Jurkat, Clone E6-1 (cell line): Measurements from ENCODE around the gene PUS7. TPM values are rescaled to one million over a fixed set of nuclear protein-coding genes. Genes with fewer than 3 reads are reported as not detected.
"Not testable (repeated sequence)": the region's sequence is repeated elsewhere in the genome, so short reads cannot be mapped to it uniquely, and the experiment has no call there.

Source experiments
- DNase-seq: peaks from one replicate; pipeline ENCODE4 v3.0.0-alpha.2; 2011; ENCODE audit warnings: low read depth, low spot score
- H3K4me3 ChIP-seq: 2 replicates; pipeline ENCODE4 v1.5.1; 2011; ENCODE audit warnings: mild to moderate bottlenecking, low read length, control low read depth, moderate library complexity
- polyA plus RNA-seq: library from polyadenylated mRNA; unstranded; fragments of >200 nt; gene quantifications from one replicate; pipeline ENCODE4 v1.2.1, GENCODE V29; 2012; ENCODE audit warnings: missing spikeins; ENCODE audit not compliant: insufficient read length, insufficient read depth

Gene PUS7
- polyA plus RNA-seq, result 15.3 TPM

GRCh38 chr7:105521717-105522463, at the start of gene PUS7:
PUS7 (minus strand) TSS chr7:105522271; CDS start chr7:105508512, 13,759 bp downstream.
- peak within 1 kb of the TSS; percentile 81 for H3K4me3 ChIP-seq
- DNase-seq, result peak; percentile 68

GRCh38 chr7:105567821-105568220, 45.8 kb upstream of the PUS7 start:
- no peak for DNase-seq
- no peak overlapping the region for H3K4me3 ChIP-seq

GRCh38 chr7:105567024-105567423, 45.0 kb upstream of the PUS7 start:
- no peak for DNase-seq
- H3K4me3 ChIP-seq, result no peak overlapping the region

- DNase-seq, result no peak
- no peak overlapping the region for H3K4me3 ChIP-seq
Measured at GRCh38 chr7:105565190-105565589, 43.1 kb upstream of the PUS7 start.

GRCh38 chr7:105559926-105560325, 37.9 kb upstream of the PUS7 start:
- DNase-seq, result no peak

GRCh38 chr7:105538339-105538738, 16.3 kb upstream of the PUS7 start:
- no peak for DNase-seq
- no peak overlapping the region for H3K4me3 ChIP-seq

More at GRCh38 chr7:105559926-105560325, 37.9 kb upstream of the PUS7 start:
- H3K4me3 ChIP-seq, result no peak overlapping the region

- H3K4me3 ChIP-seq, result peak overlapping the region; percentile 91
- no peak for DNase-seq
Measured at GRCh38 chr7:105532709-105533460, 10.8 kb upstream of the PUS7 start.

GRCh38 chr7:105531792-105532671, 10.0 kb upstream of the PUS7 start, which contains the start of gene RINT1:
RINT1 (plus strand) TSS chr7:105532201; CDS start chr7:105532316, 115 bp downstream.
- DNase-seq, result peak; percentile 85
- H3K4me3 ChIP-seq, result peak within 1 kb of the TSS; percentile 91

- DNase-seq, result no peak
- H3K4me3 ChIP-seq, result no peak overlapping the region
Measured at GRCh38 chr7:105530546-105530945, 8.5 kb upstream of the PUS7 start.

- no peak for DNase-seq
- H3K4me3 ChIP-seq, result no peak overlapping the region
Measured at GRCh38 chr7:105530126-105530525, 8.1 kb upstream of the PUS7 start.

GRCh38 chr7:105527737-105528136, 5.7 kb upstream of the PUS7 start:
- H3K4me3 ChIP-seq, DNase-seq: not testable (repeated sequence)

- no peak for DNase-seq
- no peak overlapping the region for H3K4me3 ChIP-seq
Measured at GRCh38 chr7:105524840-105525239, 2.8 kb upstream of the PUS7 start.

GRCh38 chr7:105524423-105524822, 2.4 kb upstream of the PUS7 start:
- not testable (repeated sequence) for H3K4me3 ChIP-seq, DNase-seq

GRCh38 chr7:105521027-105521716, 899 bp downstream of the PUS7 start:
- H3K4me3 ChIP-seq, result peak overlapping the region; percentile 81
- no peak for DNase-seq

GRCh38 chr7:105520620-105521019, 1.5 kb downstream of the PUS7 start:
- DNase-seq, result not testable (repeated sequence)
- H3K4me3 ChIP-seq, result peak overlapping the region; percentile 81

- no peak for DNase-seq
- H3K4me3 ChIP-seq, result no peak overlapping the region
Measured at GRCh38 chr7:105519353-105519752, 2.7 kb downstream of the PUS7 start.

GRCh38 chr7:105515610-105516009, 6.5 kb downstream of the PUS7 start:
- DNase-seq, H3K4me3 ChIP-seq: not testable (repeated sequence)

- no peak overlapping the region for H3K4me3 ChIP-seq
- DNase-seq, result no peak
Measured at GRCh38 chr7:105512926-105513526, 9.0 kb downstream of the PUS7 start.
